HEK293 (cell line): ENCODE measurements around the gene VPS26B.

Source experiments
- ATF2 ChIP-seq: fragments of 450-650 bp; formaldehyde crosslinking; IDR thresholded peaks from 2 replicates; pipeline ENCODE4 v1.5.1; 2016; ENCODE audit warnings: missing biosample characterization, missing genetic modification characterization, low read depth
- BCL11B ChIP-seq: fragments of 450-650 bp; formaldehyde crosslinking; IDR thresholded peaks from 2 replicates; pipeline ENCODE4 v1.5.1; 2016; ENCODE audit warnings: low read depth, missing biosample characterization, missing genetic modification characterization
- FEZF1 ChIP-seq: fragments of 450-650 bp; formaldehyde crosslinking; IDR thresholded peaks from 2 replicates; pipeline ENCODE4 v1.5.1; 2016; ENCODE audit warnings: missing biosample characterization, missing genetic modification characterization
- GFI1B ChIP-seq: fragments of 450-650 bp; formaldehyde crosslinking; IDR thresholded peaks from 2 replicates; pipeline ENCODE4 v1.5.1; 2016; ENCODE audit warnings: missing biosample characterization, missing genetic modification characterization
- GLI4 ChIP-seq: fragments of 450-650 bp; formaldehyde crosslinking; IDR thresholded peaks from 2 replicates; pipeline ENCODE4 v1.5.1; 2016; ENCODE audit warnings: missing biosample characterization, missing genetic modification characterization
- HIC1 ChIP-seq: fragments of 450-650 bp; formaldehyde crosslinking; IDR thresholded peaks from 2 replicates; pipeline ENCODE4 v1.5.1; 2016; ENCODE audit warnings: missing biosample characterization, missing genetic modification characterization
- KLF10 ChIP-seq: fragments of 450-650 bp; IDR thresholded peaks from 2 replicates; pipeline ENCODE4 v1.5.1; 2018; ENCODE audit warnings: missing biosample characterization, mild to moderate bottlenecking, missing genetic modification characterization
- KLF17 ChIP-seq: fragments of 450-650 bp; formaldehyde crosslinking; IDR thresholded peaks from 2 replicates; pipeline ENCODE4 v1.5.1; 2016; ENCODE audit warnings: missing biosample characterization, missing genetic modification characterization
- KLF9 ChIP-seq: fragments of 450-650 bp; formaldehyde crosslinking; IDR thresholded peaks from 2 replicates; pipeline ENCODE4 v1.5.1; 2016; ENCODE audit warnings: missing biosample characterization, missing genetic modification characterization, low read depth
- MEIS1 ChIP-seq: sonication (generic); formaldehyde crosslinking; IDR thresholded peaks from 2 replicates; pipeline ENCODE4 v1.8.1; 2022; ENCODE audit warnings: missing genetic modification reagents, mild to moderate bottlenecking, borderline replicate concordance
- OVOL3 ChIP-seq: fragments of 450-650 bp; formaldehyde crosslinking; IDR thresholded peaks from 2 replicates; pipeline ENCODE4 v1.5.1; 2016; ENCODE audit warnings: missing biosample characterization, missing genetic modification characterization
- PRDM4 ChIP-seq: fragments of 450-650 bp; formaldehyde crosslinking; IDR thresholded peaks from 2 replicates; pipeline ENCODE4 v1.5.1; 2017; ENCODE audit warnings: missing biosample characterization, missing genetic modification characterization
- RBAK ChIP-seq: fragments of 450-650 bp; formaldehyde crosslinking; IDR thresholded peaks from 2 replicates; pipeline ENCODE4 v1.5.1; 2016; ENCODE audit warnings: missing biosample characterization, missing genetic modification characterization
- SCRT1 ChIP-seq: fragments of 450-650 bp; formaldehyde crosslinking; IDR thresholded peaks from 2 replicates; pipeline ENCODE4 v1.5.1; 2016; ENCODE audit warnings: missing biosample characterization, missing genetic modification characterization, borderline replicate concordance
- TRIM28 ChIP-seq: IDR thresholded peaks from 2 replicates; pipeline ENCODE4 v1.6.1; 2011; ENCODE audit warnings: low read length, control low read depth, borderline replicate concordance
- ZBTB21 ChIP-seq: fragments of 450-650 bp; formaldehyde crosslinking; IDR thresholded peaks from 2 replicates; pipeline ENCODE4 v1.5.1; 2017; ENCODE audit warnings: missing biosample characterization, missing genetic modification characterization
- ZBTB7A ChIP-seq: fragments of 450-650 bp; formaldehyde crosslinking; IDR thresholded peaks from 2 replicates; pipeline ENCODE4 v1.5.1; 2016; ENCODE audit warnings: low read depth, missing biosample characterization, missing genetic modification characterization
- ZNF140 ChIP-seq: fragments of 450-650 bp; formaldehyde crosslinking; IDR thresholded peaks from 2 replicates; pipeline ENCODE4 v1.5.1; 2016; ENCODE audit warnings: missing biosample characterization, missing genetic modification characterization
- ZNF169 ChIP-seq: fragments of 450-650 bp; formaldehyde crosslinking; IDR thresholded peaks from 2 replicates; pipeline ENCODE4 v1.5.1; 2016; ENCODE audit warnings: missing biosample characterization, missing genetic modification characterization
- ZNF221 ChIP-seq: fragments of 450-650 bp; formaldehyde crosslinking; IDR thresholded peaks from 2 replicates; pipeline ENCODE4 v1.5.1; 2017; ENCODE audit warnings: missing biosample characterization, missing genetic modification characterization, borderline replicate concordance
- ZNF311 ChIP-seq: fragments of 450-650 bp; formaldehyde crosslinking; IDR thresholded peaks from 2 replicates; pipeline ENCODE4 v1.5.1; 2017; ENCODE audit warnings: missing biosample characterization, missing genetic modification characterization, borderline replicate concordance
- ZNF391 ChIP-seq: fragments of 450-650 bp; formaldehyde crosslinking; IDR thresholded peaks from 2 replicates; pipeline ENCODE4 v1.5.1; 2016; ENCODE audit warnings: low read depth, missing biosample characterization, missing genetic modification characterization, borderline replicate concordance
- ZNF404 ChIP-seq: fragments of 450-650 bp; formaldehyde crosslinking; IDR thresholded peaks from 2 replicates; pipeline ENCODE4 v1.5.1; 2017; ENCODE audit warnings: missing biosample characterization, missing genetic modification characterization
- ZNF548 ChIP-seq: fragments of 450-650 bp; formaldehyde crosslinking; IDR thresholded peaks from 2 replicates; pipeline ENCODE4 v1.5.1; 2016; ENCODE audit warnings: missing biosample characterization, missing genetic modification characterization
- ZNF549 ChIP-seq: fragments of 450-650 bp; IDR thresholded peaks from 2 replicates; pipeline ENCODE4 v1.5.1; 2018; ENCODE audit warnings: missing biosample characterization, missing genetic modification characterization, mild to moderate bottlenecking, inconsistent platforms, moderate library complexity
- ZNF571 ChIP-seq: fragments of 450-650 bp; formaldehyde crosslinking; IDR thresholded peaks from 2 replicates; pipeline ENCODE4 v1.5.0; 2017; ENCODE audit warnings: missing biosample characterization, missing genetic modification characterization
- ZNF610 ChIP-seq: fragments of 450-650 bp; formaldehyde crosslinking; IDR thresholded peaks from 2 replicates; pipeline ENCODE4 v1.5.1; 2016; ENCODE audit warnings: missing biosample characterization, missing genetic modification characterization, borderline replicate concordance
- ZNF621 ChIP-seq: fragments of 450-650 bp; formaldehyde crosslinking; IDR thresholded peaks from 2 replicates; pipeline ENCODE4 v1.5.1; 2017; ENCODE audit warnings: missing biosample characterization, missing genetic modification characterization
- ZNF623 ChIP-seq: fragments of 450-650 bp; formaldehyde crosslinking; IDR thresholded peaks from 2 replicates; pipeline ENCODE4 v1.5.1; 2016; ENCODE audit warnings: missing biosample characterization, missing genetic modification characterization
- ZNF629 ChIP-seq: fragments of 450-650 bp; formaldehyde crosslinking; IDR thresholded peaks from 2 replicates; pipeline ENCODE4 v1.5.1; 2017; ENCODE audit warnings: missing biosample characterization, missing genetic modification characterization
- ZNF768 ChIP-seq: fragments of 450-650 bp; formaldehyde crosslinking; IDR thresholded peaks from 2 replicates; pipeline ENCODE4 v1.5.1; 2018; ENCODE audit warnings: missing biosample characterization, mild to moderate bottlenecking, missing genetic modification characterization
- ZNF785 ChIP-seq: fragments of 450-650 bp; formaldehyde crosslinking; IDR thresholded peaks from 2 replicates; pipeline ENCODE4 v1.5.1; 2016; ENCODE audit warnings: missing biosample characterization, missing genetic modification characterization
- ZSCAN23 ChIP-seq: fragments of 450-650 bp; formaldehyde crosslinking; IDR thresholded peaks from 2 replicates; pipeline ENCODE4 v1.5.1; 2016; ENCODE audit warnings: missing biosample characterization, missing genetic modification characterization

VPS26B gene

GRCh38 chr11:134275534-134276395 lies 51.3 kb downstream of the VPS26B start, which contains the start of gene GLB1L3 (continued):
- TF ChIP-seq KLF17 (tag by site-specific recombination), result peak; percentile 60; the same call in 1 of the 2 replicates
- no peak for TF ChIP-seq MEIS1 (CRISPR knock-in tag)
- TF ChIP-seq HIC1 (tag by site-specific recombination), result no peak
- peak; percentile 59 for TF ChIP-seq FEZF1 (tag by site-specific recombination)
- TF ChIP-seq ZNF785 (tag by site-specific recombination), result no peak
- no peak for TF ChIP-seq ZNF610 (tag by site-specific recombination)
- TF ChIP-seq ZNF140 (tag by site-specific recombination), result no peak
- no peak for TF ChIP-seq BCL11B (tag by site-specific recombination)
- no peak for TF ChIP-seq GFI1B (tag by site-specific recombination)
- no peak for TF ChIP-seq ZNF623 (tag by site-specific recombination)
- no peak for TF ChIP-seq ATF2 (tag by site-specific recombination)
- no peak for TF ChIP-seq KLF10 (tag by site-specific recombination)
- no peak for TF ChIP-seq GLI4
- TF ChIP-seq OVOL3 (tag by site-specific recombination), result no peak
- no peak for TF ChIP-seq ZNF549 (tag by site-specific recombination)
- no peak for TF ChIP-seq ZNF621 (tag by site-specific recombination)
- TF ChIP-seq ZNF169 (tag by site-specific recombination), result no peak
- no peak for TF ChIP-seq ZNF311 (tag by site-specific recombination)
- no peak for TF ChIP-seq ZNF768 (tag by site-specific recombination)
- TF ChIP-seq KLF9 (tag by site-specific recombination), result peak; percentile 52
- no peak for TF ChIP-seq ZNF391 (tag by site-specific recombination)
- no peak for TF ChIP-seq SCRT1 (tag by site-specific recombination)
- no peak for TF ChIP-seq PRDM4 (tag by site-specific recombination)
- no peak for TF ChIP-seq ZNF571 (tag by site-specific recombination)
- peak; percentile 42; the same call in 1 of the 2 replicates for TF ChIP-seq ZSCAN23 (tag by site-specific recombination)
- TF ChIP-seq TRIM28, result no peak
- no peak for TF ChIP-seq ZNF221
- TF ChIP-seq ZNF629 (tag by site-specific recombination), result peak; percentile 34
- no peak for TF ChIP-seq ZBTB21
- TF ChIP-seq ZBTB7A (tag by site-specific recombination), result no peak
- TF ChIP-seq RBAK (tag by site-specific recombination), result no peak
- no peak for TF ChIP-seq ZNF548
- TF ChIP-seq ZNF404 (tag by site-specific recombination), result no peak
